Measurements from ENCODE around the gene CLASP1. TPM values are rescaled to one million over a fixed set of nuclear protein-coding genes. Genes with fewer than 3 reads are reported as not detected.
"Not testable (repeated sequence)": the region's sequence is repeated elsewhere in the genome, so short reads cannot be mapped to it uniquely, and the experiment has no call there.

Gene CLASP1
- total RNA-seq, 1 donor from 2014 or later, result 54.1 TPM

DNA sequence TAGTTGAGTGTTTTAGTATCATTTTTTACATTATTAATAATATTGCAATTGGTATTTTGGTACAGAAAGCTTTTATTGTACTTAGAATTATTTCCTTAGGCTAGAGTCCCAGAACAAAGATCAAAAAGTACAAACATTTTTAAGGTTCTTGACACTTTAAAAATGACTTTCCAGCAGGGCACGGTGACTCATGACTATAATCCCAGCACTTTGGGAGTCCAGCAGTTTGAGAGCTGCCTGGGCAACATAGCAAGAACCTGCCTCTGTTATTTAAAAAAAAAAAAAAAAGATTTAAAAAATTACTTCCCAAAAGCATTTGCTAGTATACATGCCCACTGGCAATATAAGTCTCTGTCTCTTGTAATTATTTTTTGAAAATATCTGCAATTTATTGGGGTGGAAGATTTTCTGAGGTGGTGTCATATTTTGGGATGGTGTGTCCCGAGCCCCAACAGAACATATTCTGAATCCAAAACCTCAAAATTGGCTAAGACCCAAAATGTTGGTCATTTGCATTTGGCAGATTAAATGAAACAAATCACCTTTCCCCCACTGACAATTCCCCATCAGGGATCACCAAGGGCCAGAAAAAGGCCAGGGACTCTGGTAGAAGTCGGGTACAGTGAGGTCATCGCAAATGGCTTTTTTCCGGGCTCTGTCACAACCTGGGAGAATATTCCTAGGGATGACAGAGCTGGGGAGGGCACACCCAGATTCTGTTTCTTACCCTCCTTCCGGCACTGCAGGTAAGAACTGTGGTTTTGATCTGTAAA, 45.3 kb upstream of the CLASP1 start:
- DNase-seq (ENCODE audit: low read depth), result no peak
- H3K4me3 ChIP-seq (ENCODE audit: low read depth, low read length), result no peak overlapping the region
- no peaks in the 10 kb centered on the region for H3K27me3 ChIP-seq (ENCODE audit: control insufficient read depth, insufficient read depth, low read length)
- TF ChIP-seq, protein P1, sequence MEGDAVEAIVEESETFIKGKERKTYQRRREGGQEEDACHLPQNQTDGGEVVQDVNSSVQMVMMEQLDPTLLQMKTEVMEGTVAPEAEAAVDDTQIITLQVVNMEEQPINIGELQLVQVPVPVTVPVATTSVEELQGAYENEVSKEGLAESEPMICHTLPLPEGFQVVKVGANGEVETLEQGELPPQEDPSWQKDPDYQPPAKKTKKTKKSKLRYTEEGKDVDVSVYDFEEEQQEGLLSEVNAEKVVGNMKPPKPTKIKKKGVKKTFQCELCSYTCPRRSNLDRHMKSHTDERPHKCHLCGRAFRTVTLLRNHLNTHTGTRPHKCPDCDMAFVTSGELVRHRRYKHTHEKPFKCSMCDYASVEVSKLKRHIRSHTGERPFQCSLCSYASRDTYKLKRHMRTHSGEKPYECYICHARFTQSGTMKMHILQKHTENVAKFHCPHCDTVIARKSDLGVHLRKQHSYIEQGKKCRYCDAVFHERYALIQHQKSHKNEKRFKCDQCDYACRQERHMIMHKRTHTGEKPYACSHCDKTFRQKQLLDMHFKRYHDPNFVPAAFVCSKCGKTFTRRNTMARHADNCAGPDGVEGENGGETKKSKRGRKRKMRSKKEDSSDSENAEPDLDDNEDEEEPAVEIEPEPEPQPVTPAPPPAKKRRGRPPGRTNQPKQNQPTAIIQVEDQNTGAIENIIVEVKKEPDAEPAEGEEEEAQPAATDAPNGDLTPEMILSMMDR (IDR thresholded peaks at IDR 0.05; ENCODE audit: insufficient read depth, low read length, poor library complexity, severe bottlenecking), result no peak
- H3K36me3 ChIP-seq (ENCODE audit: control insufficient read depth, insufficient read depth, low read length), result no peaks in the 10 kb centered on the region

DNA sequence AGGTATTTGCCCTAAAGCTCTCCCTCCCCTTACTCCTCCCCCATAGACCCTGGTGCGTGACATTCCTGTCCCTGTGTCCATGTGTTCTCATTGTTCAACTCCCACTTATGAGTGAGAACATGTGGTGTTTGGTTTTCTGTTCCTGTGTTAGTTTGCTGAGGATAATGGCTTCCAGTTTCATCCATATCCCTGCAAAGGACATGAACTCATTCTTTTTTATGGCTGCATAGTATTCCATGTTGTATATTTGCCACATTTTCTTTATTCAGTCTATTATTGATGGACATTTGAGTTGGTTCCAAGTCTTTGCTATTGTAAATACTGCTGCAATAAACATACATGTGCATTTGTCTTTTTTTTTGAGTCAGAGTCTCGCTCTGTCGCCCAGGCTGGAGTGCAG, 41.3 kb upstream of the CLASP1 start:
- not testable (repeated sequence) for H3K36me3 ChIP-seq (ENCODE audit: control insufficient read depth, insufficient read depth, low read length); H3K4me3 ChIP-seq (ENCODE audit: low read depth, low read length); H3K27me3 ChIP-seq (ENCODE audit: control insufficient read depth, insufficient read depth, low read length); DNase-seq (ENCODE audit: low read depth)

DNA sequence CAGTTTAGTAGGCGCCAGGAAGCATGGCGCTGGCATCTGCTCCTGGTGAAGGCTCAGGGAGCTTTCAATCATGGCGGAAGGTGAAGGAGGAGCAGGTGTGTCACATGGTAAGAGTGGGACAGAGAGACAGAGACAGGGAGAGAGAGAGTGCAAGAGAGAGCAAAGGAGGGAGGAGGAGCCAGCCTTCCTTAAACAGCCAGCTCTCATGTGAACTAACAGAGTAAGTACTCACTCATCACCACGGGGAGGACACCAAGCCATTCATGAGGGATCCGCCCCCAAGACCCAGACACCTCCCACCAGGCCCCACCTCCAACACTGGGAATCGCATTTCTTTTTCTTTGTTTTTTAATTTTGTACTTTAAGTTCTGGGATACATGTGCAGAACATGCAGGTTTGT, 40.8 kb upstream of the CLASP1 start:
- Histone ChIP-seq H3K27me3 (ENCODE audit: control insufficient read depth, insufficient read depth, low read length) (no peaks in the 10 kb centered on the region), H3K36me3 (ENCODE audit: control insufficient read depth, insufficient read depth, low read length) (no peaks in the 10 kb centered on the region), H3K4me3 (ENCODE audit: low read depth, low read length) (no peak overlapping the region)
- no peak for DNase-seq (ENCODE audit: low read depth)
- TF ChIP-seq, protein P1 (IDR thresholded peaks at IDR 0.05; ENCODE audit: insufficient read depth, low read length, poor library complexity, severe bottlenecking), result no peak

DNA sequence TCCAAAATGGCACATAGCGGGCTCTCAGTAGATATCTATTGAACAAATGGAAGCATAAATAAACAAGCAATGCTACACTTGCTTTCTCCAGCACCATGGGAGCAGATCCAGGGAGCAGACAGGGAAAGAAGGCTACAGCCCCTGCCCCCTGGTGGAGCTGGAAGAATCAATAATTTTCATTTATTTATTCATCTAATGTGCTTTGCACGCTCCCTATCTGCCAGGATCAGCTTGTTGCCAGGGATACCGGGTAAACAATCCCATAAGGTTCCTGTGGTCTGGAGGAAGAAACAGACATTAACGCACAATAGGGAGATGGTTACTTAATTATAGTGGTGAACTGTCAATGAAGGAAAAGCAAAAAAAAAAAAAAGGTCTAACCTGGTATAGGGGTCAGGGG, 40.1 kb upstream of the CLASP1 start:
- H3K27me3 ChIP-seq (ENCODE audit: control insufficient read depth, insufficient read depth, low read length), result no peaks in the 10 kb centered on the region
- TF ChIP-seq, protein P1 (IDR thresholded peaks at IDR 0.05; ENCODE audit: insufficient read depth, low read length, poor library complexity, severe bottlenecking), result peak; percentile 31
- DNase-seq (ENCODE audit: low read depth), result no peak
- no peaks in the 10 kb centered on the region for H3K36me3 ChIP-seq (ENCODE audit: control insufficient read depth, insufficient read depth, low read length)
- no peak overlapping the region for H3K4me3 ChIP-seq (ENCODE audit: low read depth, low read length)

DNA sequence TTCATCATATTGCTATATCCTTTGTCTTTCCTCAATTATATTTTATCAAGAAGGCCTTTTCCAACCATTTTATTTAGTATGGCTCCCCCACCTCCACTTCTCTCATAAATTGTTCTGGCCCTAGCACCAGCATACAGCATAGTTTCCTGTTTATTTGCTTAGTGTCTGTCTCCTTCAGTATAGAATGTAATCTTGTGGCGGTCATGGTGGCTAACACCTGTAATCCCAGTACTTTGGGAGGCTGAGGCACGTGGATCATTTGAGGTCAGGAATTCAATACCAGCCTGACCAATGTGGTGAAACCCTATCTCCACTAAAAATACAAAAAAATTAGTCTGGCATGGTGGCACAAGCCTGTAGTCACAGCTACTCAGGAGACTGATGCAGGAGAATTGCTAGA, 39.6 kb upstream of the CLASP1 start:
- TF ChIP-seq, protein P1 (IDR thresholded peaks at IDR 0.05; ENCODE audit: insufficient read depth, low read length, poor library complexity, severe bottlenecking), result no peak
- Histone ChIP-seq H3K27me3 (ENCODE audit: control insufficient read depth, insufficient read depth, low read length) (no peaks in the 10 kb centered on the region), H3K36me3 (ENCODE audit: control insufficient read depth, insufficient read depth, low read length) (no peaks in the 10 kb centered on the region), H3K4me3 (ENCODE audit: low read depth, low read length) (no peak overlapping the region)
- no peak for DNase-seq (ENCODE audit: low read depth)

DNA sequence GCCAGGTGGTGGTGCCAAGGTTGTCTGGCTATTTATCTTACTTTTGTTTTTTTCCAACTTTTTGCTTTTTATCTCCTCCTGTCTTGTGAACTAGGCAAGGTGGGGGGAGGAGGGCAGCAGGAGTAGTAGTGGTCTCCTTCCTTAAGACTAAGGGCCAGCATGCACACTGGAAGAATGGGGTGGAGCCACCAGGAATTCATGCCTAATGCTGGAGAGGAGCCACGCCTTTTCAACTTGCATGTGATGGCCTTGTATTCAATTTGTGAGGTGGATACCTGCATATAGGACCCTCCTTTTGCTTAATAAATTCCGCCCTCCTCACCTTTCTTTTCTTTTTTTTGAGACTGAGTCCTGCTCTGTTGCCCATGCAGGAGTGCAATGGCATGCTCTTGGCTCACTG, 37.6 kb upstream of the CLASP1 start:
- TF ChIP-seq, protein P1 (IDR thresholded peaks at IDR 0.05; ENCODE audit: insufficient read depth, low read length, poor library complexity, severe bottlenecking), result no peak
- Histone ChIP-seq H3K4me3 (ENCODE audit: low read depth, low read length) (no peak overlapping the region), H3K36me3 (ENCODE audit: control insufficient read depth, insufficient read depth, low read length) (no peaks in the 10 kb centered on the region), H3K27me3 (ENCODE audit: control insufficient read depth, insufficient read depth, low read length) (no peaks in the 10 kb centered on the region)
- no peak for DNase-seq (ENCODE audit: low read depth)
